Measurements from ENCODE around the gene ATP6V0C. TPM values are rescaled to one million over a fixed set of nuclear protein-coding genes. Genes with fewer than 3 reads are reported as not detected.

Gene ATP6V0C
- total and polyA plus RNA-seq, 2 of the 13 experiments (the other 11 are each of a cell fraction or from before 2014, with no cell fraction given): 10.4 to 20.1 TPM

DNA sequence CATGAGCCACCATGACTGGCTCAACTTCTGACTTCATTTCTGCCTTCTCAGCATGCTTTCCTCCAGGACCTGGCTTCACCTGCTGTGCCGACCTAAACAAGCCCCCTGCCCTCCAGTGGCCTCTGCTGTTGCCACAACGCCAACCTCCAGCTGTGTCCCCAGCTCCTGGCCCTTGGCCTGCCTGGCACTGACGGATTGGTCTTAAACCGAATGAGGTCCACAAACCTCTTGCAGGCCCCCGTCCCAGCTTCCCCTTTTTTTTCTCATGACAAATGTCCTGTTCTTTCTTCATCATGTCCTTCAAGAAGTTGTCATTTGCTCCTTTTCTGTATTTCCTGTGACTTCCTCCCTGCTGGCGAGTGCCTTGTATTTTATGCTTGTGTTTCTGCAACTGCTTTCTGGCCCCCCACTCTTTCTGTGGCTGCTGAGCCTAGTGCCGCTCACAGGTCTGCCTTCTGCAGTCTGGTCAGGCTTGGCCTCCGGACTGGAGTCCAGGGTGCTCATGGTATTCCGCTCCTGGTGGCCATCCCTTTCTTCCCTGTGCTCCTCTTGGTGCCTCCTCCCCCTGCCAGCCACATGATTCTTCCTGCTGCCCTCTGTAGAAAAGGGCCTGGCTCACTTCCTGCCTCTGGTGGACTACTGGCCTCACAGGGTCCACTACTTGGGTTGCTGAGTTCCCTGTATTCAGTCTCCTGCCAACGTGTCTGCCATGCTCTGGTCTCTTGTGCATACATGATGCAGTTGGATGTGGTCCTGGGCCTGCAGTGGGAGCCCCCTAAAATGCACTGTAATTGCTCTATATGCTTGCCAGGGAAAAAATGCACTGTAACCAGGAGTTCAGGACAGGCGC, 2.9 kb downstream of the ATP6V0C start (continued):
- TF ChIP-seq ZBTB10 (CRISPR knock-in tag; IDR thresholded peaks at IDR 0.05; ENCODE audit: borderline replicate concordance) (no peak), ATF4 (CRISPR knock-in tag; IDR thresholded peaks at IDR 0.05) (no peak), SYNCRIP (IDR thresholded peaks at IDR 0.05; ENCODE audit: insufficient read depth, low read depth, low read length) (no peak), ZNF788 (CRISPR knock-in tag; IDR thresholded peaks at IDR 0.05; ENCODE audit: borderline replicate concordance) (peak; percentile 15; the same call in 1 of the 2 replicates), ZFX (CRISPR knock-in tag; IDR thresholded peaks at IDR 0.05; ENCODE audit: low read depth) (peak; percentile 32; the same call in 1 of the 2 replicates), ZSCAN9 (CRISPR knock-in tag; IDR thresholded peaks at IDR 0.05; ENCODE audit: borderline replicate concordance) (no peak), ZBTB38 (CRISPR knock-in tag; IDR thresholded peaks at IDR 0.05) (peak; percentile 82), HNRNPL (IDR thresholded peaks at IDR 0.05; ENCODE audit: low read depth, low read length) (0 out of 2 replicates have a peak, but pooled peaks have one; percentile 31), PAF1 (CRISPR knock-in tag; IDR thresholded peaks at IDR 0.05) (no peak), HDAC1 (CRISPR knock-in tag; IDR thresholded peaks at IDR 0.05) (0 out of 2 replicates have a peak, but pooled peaks have one; percentile 32)
